ENCODE measurements around the gene STAC2. TPM values are rescaled to one million over a fixed set of nuclear protein-coding genes. Genes with fewer than 3 reads are reported as not detected.
"Not testable (repeated sequence)": the region's sequence is repeated elsewhere in the genome, so short reads cannot be mapped to it uniquely, and the experiment has no call there.

Gene STAC2
- polyA plus RNA-seq, 1 experiment: not detected

DNA sequence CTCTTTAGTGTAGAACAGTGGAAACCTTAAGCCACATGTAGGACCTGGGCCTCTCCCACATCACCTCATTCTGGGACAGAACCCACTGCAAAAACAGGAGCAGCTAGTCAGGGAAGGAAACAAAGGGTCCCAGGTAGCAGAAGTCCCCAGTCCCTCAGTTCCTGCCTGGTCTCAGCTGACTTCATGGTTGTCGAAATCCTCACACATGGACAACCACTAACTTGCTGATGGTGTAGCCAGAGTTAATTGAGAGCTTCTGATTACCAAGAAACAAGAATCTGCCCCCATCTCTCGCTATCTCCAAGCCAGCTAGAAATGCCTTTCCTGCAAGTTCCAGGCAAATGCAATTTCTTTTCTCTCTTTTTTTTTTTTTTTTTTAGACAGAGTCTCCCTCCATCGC is 56.2 kb downstream of the STAC2 start:
- TF ChIP-seq, protein P1, sequence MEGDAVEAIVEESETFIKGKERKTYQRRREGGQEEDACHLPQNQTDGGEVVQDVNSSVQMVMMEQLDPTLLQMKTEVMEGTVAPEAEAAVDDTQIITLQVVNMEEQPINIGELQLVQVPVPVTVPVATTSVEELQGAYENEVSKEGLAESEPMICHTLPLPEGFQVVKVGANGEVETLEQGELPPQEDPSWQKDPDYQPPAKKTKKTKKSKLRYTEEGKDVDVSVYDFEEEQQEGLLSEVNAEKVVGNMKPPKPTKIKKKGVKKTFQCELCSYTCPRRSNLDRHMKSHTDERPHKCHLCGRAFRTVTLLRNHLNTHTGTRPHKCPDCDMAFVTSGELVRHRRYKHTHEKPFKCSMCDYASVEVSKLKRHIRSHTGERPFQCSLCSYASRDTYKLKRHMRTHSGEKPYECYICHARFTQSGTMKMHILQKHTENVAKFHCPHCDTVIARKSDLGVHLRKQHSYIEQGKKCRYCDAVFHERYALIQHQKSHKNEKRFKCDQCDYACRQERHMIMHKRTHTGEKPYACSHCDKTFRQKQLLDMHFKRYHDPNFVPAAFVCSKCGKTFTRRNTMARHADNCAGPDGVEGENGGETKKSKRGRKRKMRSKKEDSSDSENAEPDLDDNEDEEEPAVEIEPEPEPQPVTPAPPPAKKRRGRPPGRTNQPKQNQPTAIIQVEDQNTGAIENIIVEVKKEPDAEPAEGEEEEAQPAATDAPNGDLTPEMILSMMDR (IDR thresholded peaks at IDR 0.05; ENCODE audit: insufficient read depth, low read depth, low read length): no peak
- ChIA-PET CTCF (interaction anchor here (1.5 to 2.7 kb wide), 2 partner anchors 16 to 24 kb away, joined by 4 to 10 read pairs; no protein-coding TSS in a partner anchor), POLR2A (no interaction called here)

DNA sequence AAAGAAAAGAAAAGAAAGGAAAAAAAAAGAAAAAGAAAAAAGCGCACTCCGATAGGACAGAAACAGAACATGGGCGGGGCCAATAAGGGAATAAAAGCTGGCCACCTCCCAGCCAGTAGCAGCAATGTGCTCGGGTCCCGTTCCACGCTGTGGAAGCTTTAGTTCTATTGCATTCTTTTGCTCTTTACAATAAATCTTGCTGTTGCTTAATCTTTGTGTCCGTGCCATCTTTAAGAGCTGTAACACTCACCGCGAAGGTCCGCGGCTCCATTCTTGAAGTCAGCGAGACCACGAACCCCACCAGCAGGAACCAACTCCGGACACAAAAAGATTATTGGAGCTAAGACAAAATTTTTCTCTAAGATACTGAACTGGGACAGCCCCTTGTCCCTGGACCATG is 56.6 kb downstream of the STAC2 start:
- ChIA-PET CTCF (interaction anchor here (0.8 to 2.7 kb wide), 4 partner anchors 16 to 75 kb away, joined by 4 to 10 read pairs (median 4); no protein-coding TSS in a partner anchor), POLR2A (no interaction called here)
- no peak overlapping the region for H3K4me3 ChIP-seq (ENCODE audit: low read depth, low read length)
- TF ChIP-seq, protein P1 (IDR thresholded peaks at IDR 0.05; ENCODE audit: insufficient read depth, low read depth, low read length): no peak
- H3K27me3 ChIP-seq (ENCODE audit: control insufficient read depth, insufficient read depth, low read length): peaks cover 19% of the 10 kb centered on the region
- no peaks in the 10 kb centered on the region for H3K36me3 ChIP-seq (ENCODE audit: control insufficient read depth, insufficient read depth, low read length)
- DNase-seq (ENCODE audit: low read depth): no peak

More for the DNA sequence above, 56.2 kb downstream of the STAC2 start:
- H3K4me3 ChIP-seq (ENCODE audit: low read depth, low read length): no peak overlapping the region
- DNase-seq (ENCODE audit: low read depth): no peak
- H3K27me3 ChIP-seq (ENCODE audit: control insufficient read depth, insufficient read depth, low read length): peaks cover 19% of the 10 kb centered on the region
- no peaks in the 10 kb centered on the region; the same call in 1 of the 2 replicates for H3K36me3 ChIP-seq (ENCODE audit: control insufficient read depth, insufficient read depth, low read length)

DNA sequence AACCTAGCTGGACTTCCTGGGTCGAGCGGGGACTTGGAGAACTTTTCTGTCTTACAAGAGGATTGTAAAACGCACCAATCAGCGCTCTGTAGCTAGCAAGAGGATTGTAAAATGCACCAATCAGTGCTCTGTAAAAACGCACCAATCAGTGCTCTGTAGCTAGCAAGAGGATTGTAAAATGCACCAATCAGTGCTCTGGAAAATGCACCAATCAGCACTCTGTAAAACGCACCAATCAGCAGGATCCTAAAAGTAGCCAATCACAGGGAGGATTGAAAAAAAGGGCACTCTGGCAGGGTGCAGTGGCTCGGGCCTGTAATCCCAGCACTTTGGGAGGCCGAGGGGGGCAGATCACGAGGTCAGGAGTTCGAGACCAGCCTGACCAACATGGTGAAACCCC is 57.2 kb downstream of the STAC2 start:
- DNase-seq (ENCODE audit: low read depth); H3K36me3 ChIP-seq (ENCODE audit: control insufficient read depth, insufficient read depth, low read length); H3K4me3 ChIP-seq (ENCODE audit: low read depth, low read length); POLR2A ChIA-PET: not testable (repeated sequence)
- H3K27me3 ChIP-seq (ENCODE audit: control insufficient read depth, insufficient read depth, low read length): peaks cover 19% of the 10 kb centered on the region
- CTCF ChIA-PET: interaction anchor here (0.8 to 2.7 kb wide), 6 partner anchors 10 to 185 kb away, joined by 3 to 11 read pairs (median 4); no protein-coding TSS in a partner anchor

DNA sequence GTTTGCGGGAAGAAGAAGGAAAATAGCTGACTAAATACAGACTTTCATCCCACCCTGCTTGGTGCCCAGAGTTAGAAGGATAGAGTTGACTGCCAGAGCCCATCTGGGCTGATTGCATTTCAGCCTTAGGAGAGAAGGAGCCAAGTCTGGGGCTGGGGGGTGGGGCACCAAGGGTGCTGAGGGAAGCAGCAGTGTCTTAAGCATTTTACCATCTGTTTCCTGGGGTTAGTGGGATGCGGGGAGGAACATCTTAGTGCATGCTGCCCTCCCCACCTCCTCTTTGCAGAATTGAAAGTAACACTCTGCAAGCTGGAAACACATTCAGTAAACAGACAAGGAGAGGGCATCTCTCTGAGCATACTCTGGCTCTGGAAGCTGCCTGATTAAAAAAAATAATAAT is 58.3 kb downstream of the STAC2 start:
- Histone ChIP-seq H3K36me3 (ENCODE audit: control insufficient read depth, insufficient read depth, low read length) (no peaks in the 10 kb centered on the region), H3K27me3 (ENCODE audit: control insufficient read depth, insufficient read depth, low read length) (peaks cover 19% of the 10 kb centered on the region), H3K4me3 (ENCODE audit: low read depth, low read length) (no peak overlapping the region)
- DNase-seq (ENCODE audit: low read depth): no peak
- TF ChIP-seq, protein P1 (IDR thresholded peaks at IDR 0.05; ENCODE audit: insufficient read depth, low read depth, low read length): no peak
- ChIA-PET POLR2A (no interaction called here), CTCF (interaction anchor here (0.6 to 4.0 kb wide), 7 partner anchors 7 to 184 kb away, joined by 3 to 73 read pairs (median 4); no protein-coding TSS in a partner anchor)

DNA sequence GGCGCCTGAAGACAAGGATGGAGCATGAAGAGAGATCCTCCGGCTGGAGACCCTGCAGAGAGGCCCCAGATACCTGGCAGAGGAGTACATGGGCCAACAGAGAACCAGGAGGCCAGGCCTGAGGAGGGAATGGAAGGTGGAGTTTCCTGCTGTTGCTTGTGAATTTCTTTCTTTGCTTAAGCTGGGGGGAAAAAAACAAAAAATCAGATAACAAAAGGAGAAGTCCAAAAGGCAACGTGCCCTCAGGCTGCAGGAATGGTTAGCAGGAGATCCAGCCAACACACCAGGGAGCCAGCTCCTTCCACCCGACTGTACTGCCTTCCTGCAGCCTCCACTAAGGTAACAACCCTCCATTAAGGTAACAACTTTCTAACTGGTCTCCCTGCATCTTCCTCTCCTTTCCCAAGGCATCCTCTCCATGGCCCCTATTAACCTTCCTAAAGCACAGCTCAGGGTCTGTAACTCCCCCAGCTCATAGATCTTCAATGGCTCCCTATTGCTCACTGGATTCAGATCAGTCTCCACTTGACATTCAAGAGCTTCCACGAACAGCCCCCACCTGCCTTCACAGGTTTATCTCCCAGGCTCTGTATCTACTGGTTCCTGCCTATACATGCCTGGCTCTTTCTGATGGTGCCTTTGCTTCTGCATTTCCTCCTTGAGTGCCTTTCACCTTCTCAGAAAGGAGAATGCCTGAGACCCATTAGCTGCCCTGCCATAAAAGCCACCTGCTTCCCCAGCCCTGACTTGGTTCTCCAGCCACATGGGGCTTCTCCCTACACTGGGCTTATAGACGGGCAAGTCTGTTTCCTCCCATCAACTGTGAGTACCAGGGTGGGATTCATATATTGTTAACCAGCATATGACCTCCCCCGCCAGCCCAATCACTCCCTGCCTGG is 59.1 kb downstream of the STAC2 start:
- CTCF ChIA-PET: interaction anchor here (0.8 to 4.4 kb wide), 8 partner anchors 8 to 183 kb away, joined by 3 to 73 read pairs (median 14); partner anchors contain the start of gene PLXDC1
- Histone ChIP-seq H3K27me3 (ENCODE audit: control insufficient read depth, insufficient read depth, low read length) (peaks cover 19% of the 10 kb centered on the region), H3K4me3 (ENCODE audit: low read depth, low read length) (no peak overlapping the region), H3K36me3 (ENCODE audit: control insufficient read depth, insufficient read depth, low read length) (no peaks in the 10 kb centered on the region)
- POLR2A ChIA-PET: no interaction called here
- TF ChIP-seq, protein P1 (IDR thresholded peaks at IDR 0.05; ENCODE audit: insufficient read depth, low read depth, low read length): no peak
- DNase-seq (ENCODE audit: low read depth): no peak

All from BJ (cell line).